Measurements from ENCODE around the gene PTPRU.

- TF ChIP-seq CTCF (IDR thresholded peaks at IDR 0.05 in 4 of 5, conservative IDR thresholded peaks at IDR 0.05 in 1 of 5) (no peak), POLR2A (IDR thresholded peaks at IDR 0.05) (no peak)
Observed at GRCh38 chr1:29371332-29371731, 135.0 kb downstream of the PTPRU start.

All from gastrocnemius medialis (tissue), 4 donors.